ENCODE results near the gene CATSPERZ. TPM values are rescaled to one million over a fixed set of nuclear protein-coding genes. Genes with fewer than 3 reads are reported as not detected.

The CATSPERZ gene
- polyA plus RNA-seq, 4 donors: 0.15 to 0.58 TPM; not detected in 2

GRCh38 chr11:64287676-64288352 is 12.3 kb upstream of the CATSPERZ start:
- DNase-seq (no peak), FAIRE-seq (no peak)
- Histone ChIP-seq H3K9me3 (ENCODE audit: control insufficient read depth in 2 of 2, insufficient read depth in 1 of 2, low read depth in 1 of 2, low read length in 1 of 2) (no peaks in the 10 kb centered on the region), H3K36me3 (ENCODE audit: control insufficient read depth in 3 of 3, insufficient read depth in 2 of 3, low read depth in 1 of 3, low read length in 3 of 3) (peaks cover 0 to 25% (median 0%) of the 10 kb centered on the region in 3 donors), H3K4me1 (ENCODE audit: control insufficient read depth in 3 of 3, insufficient read depth in 2 of 3, low read depth in 1 of 3, low read length in 2 of 3) (peaks cover 0 to 22% (median 4%) of the 10 kb centered on the region in 3 donors), H3K27ac (ENCODE audit: low read depth in 1 of 3, low read length in 2 of 3) (no peak overlapping the region), H3K4me3 (ENCODE audit: low read depth in 1 of 3, low read length in 3 of 3) (no peak overlapping the region), H3K27me3 (ENCODE audit: control insufficient read depth in 3 of 3, insufficient read depth in 3 of 3, low read length in 3 of 3) (peaks cover 7 to 24% (median 8%) of the 10 kb centered on the region in 3 donors)
- 95 to 96% (median 95%) methylated on average over 32 to 33 of the region's 33 CpGs for WGBS, 3 donors

DNA sequence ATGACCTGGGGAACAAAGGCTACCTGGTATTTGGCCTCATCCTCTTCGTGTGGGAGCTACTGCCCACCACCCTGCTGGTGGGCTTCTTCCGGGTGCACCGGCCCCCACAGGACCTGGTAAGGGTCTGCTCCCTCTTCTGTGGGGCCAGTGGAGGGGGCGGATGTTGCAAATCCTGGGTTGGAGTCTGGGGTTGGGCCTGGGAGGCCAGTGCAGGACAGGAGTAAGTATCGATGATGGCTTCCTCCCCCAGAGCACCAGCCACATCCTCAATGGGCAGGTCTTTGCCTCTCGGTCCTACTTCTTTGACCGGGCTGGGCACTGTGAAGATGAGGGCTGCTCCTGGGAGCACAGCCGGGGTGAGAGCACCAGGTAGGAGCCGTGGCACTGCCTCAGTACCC is 11.8 kb upstream of the CATSPERZ start:
- Histone ChIP-seq H3K36me3 (ENCODE audit: control insufficient read depth in 3 of 3, insufficient read depth in 2 of 3, low read depth in 1 of 3, low read length in 3 of 3) (peaks cover 0 to 20% (median 0%) of the 10 kb centered on the region in 3 donors), H3K4me3 (ENCODE audit: low read depth in 1 of 3, low read length in 3 of 3) (no peak overlapping the region), H3K9me3 (ENCODE audit: control insufficient read depth in 2 of 2, insufficient read depth in 1 of 2, low read depth in 1 of 2, low read length in 1 of 2) (no peaks in the 10 kb centered on the region), H3K4me1 (ENCODE audit: control insufficient read depth in 3 of 3, insufficient read depth in 2 of 3, low read depth in 1 of 3, low read length in 2 of 3) (peaks cover 0 to 21% (median under 1%) of the 10 kb centered on the region in 3 donors), H3K27ac (ENCODE audit: low read depth in 1 of 3, low read length in 2 of 3) (no peak overlapping the region), H3K27me3 (ENCODE audit: control insufficient read depth in 3 of 3, insufficient read depth in 3 of 3, low read length in 3 of 3) (peaks cover 7 to 29% (median 9%) of the 10 kb centered on the region in 3 donors)
- FAIRE-seq (no peak), DNase-seq (no peak)
- WGBS, 3 donors: 89 to 99% (median 94%) methylated on average over 9 of the region's 9 CpGs

- peaks cover 0 to 13% (median 0%) of the 10 kb centered on the region in 3 donors for H3K4me1 ChIP-seq (ENCODE audit: control insufficient read depth in 3 of 3, insufficient read depth in 2 of 3, low read depth in 1 of 3, low read length in 2 of 3)
- no peak overlapping the region for H3K4me3 ChIP-seq (ENCODE audit: low read depth in 1 of 3, low read length in 3 of 3)
- peaks cover 9 to 36% (median 10%) of the 10 kb centered on the region in 3 donors for H3K27me3 ChIP-seq (ENCODE audit: control insufficient read depth in 3 of 3, insufficient read depth in 3 of 3, low read length in 3 of 3)
- DNase-seq (no peak), FAIRE-seq (no peak)
- no peak overlapping the region for H3K27ac ChIP-seq (ENCODE audit: low read depth in 1 of 3, low read length in 2 of 3)
- no peaks in the 10 kb centered on the region for H3K9me3 ChIP-seq (ENCODE audit: control insufficient read depth in 2 of 2, insufficient read depth in 1 of 2, low read depth in 1 of 2, low read length in 1 of 2)
- H3K36me3 ChIP-seq (ENCODE audit: control insufficient read depth in 3 of 3, insufficient read depth in 2 of 3, low read depth in 1 of 3, low read length in 3 of 3): peaks cover 0 to 18% (median 0%) of the 10 kb centered on the region in 3 donors
- WGBS, 3 donors: 91 to 93% (median 93%) methylated on average over 12 to 13 of the region's 13 CpGs
Observed at GRCh38 chr11:64289002-64289564, 11.1 kb upstream of the CATSPERZ start.

GRCh38 chr11:64290352-64291261 is 9.6 kb upstream of the CATSPERZ start:
- peaks cover 0 to 10% (median 0%) of the 10 kb centered on the region in 3 donors for H3K4me1 ChIP-seq (ENCODE audit: control insufficient read depth in 3 of 3, insufficient read depth in 2 of 3, low read depth in 1 of 3, low read length in 2 of 3)
- H3K27ac ChIP-seq (ENCODE audit: low read depth in 1 of 3, low read length in 2 of 3): no peak overlapping the region
- FAIRE-seq (no peak), DNase-seq (no peak)
- WGBS, 3 donors: 48 to 53% (median 53%) methylated on average over 8 to 10 of the region's 10 CpGs
- H3K36me3 ChIP-seq (ENCODE audit: control insufficient read depth in 3 of 3, insufficient read depth in 2 of 3, low read depth in 1 of 3, low read length in 3 of 3): peaks cover 0 to 16% (median 0%) of the 10 kb centered on the region in 3 donors
- no peaks in the 10 kb centered on the region for H3K9me3 ChIP-seq (ENCODE audit: control insufficient read depth in 2 of 2, insufficient read depth in 1 of 2, low read depth in 1 of 2, low read length in 1 of 2)
- no peak overlapping the region for H3K4me3 ChIP-seq (ENCODE audit: low read depth in 1 of 3, low read length in 3 of 3)
- peaks cover 11 to 51% (median 17%) of the 10 kb centered on the region in 3 donors for H3K27me3 ChIP-seq (ENCODE audit: control insufficient read depth in 3 of 3, insufficient read depth in 3 of 3, low read length in 3 of 3)

- Histone ChIP-seq H3K4me3 (ENCODE audit: low read depth in 1 of 3, low read length in 3 of 3) (peak within 1 kb of the TSS in 1 of 3 donors; percentile 40), H3K36me3 (ENCODE audit: control insufficient read depth in 3 of 3, insufficient read depth in 2 of 3, low read depth in 1 of 3, low read length in 3 of 3) (peaks cover 0 to 16% (median 0%) of the 10 kb centered on the region in 3 donors), H3K4me1 (ENCODE audit: control insufficient read depth in 3 of 3, insufficient read depth in 2 of 3, low read depth in 1 of 3, low read length in 2 of 3) (peaks cover 0 to 5% (median 0%) of the 10 kb centered on the region in 3 donors), H3K27ac (ENCODE audit: low read depth in 1 of 3, low read length in 2 of 3) (no peak within 1 kb of the TSS), H3K9me3 (ENCODE audit: control insufficient read depth in 2 of 2, insufficient read depth in 1 of 2, low read depth in 1 of 2, low read length in 1 of 2) (no peaks in the 10 kb centered on the region), H3K27me3 (ENCODE audit: control insufficient read depth in 3 of 3, insufficient read depth in 3 of 3, low read length in 3 of 3) (peaks cover 12 to 58% (median 18%) of the 10 kb centered on the region in 3 donors)
- no peak for DNase-seq
- WGBS, 3 donors: 2 to 10% (median 3%) methylated on average over 31 to 45 of the region's 45 CpGs
- FAIRE-seq: no peak
Observed at GRCh38 chr11:64291262-64291751, 8.9 kb upstream of the CATSPERZ start, which contains the start of gene KCNK4. KCNK4 (plus strand) TSS chr11:64291302; CDS start chr11:64293019, 1,717 bp downstream.

DNA sequence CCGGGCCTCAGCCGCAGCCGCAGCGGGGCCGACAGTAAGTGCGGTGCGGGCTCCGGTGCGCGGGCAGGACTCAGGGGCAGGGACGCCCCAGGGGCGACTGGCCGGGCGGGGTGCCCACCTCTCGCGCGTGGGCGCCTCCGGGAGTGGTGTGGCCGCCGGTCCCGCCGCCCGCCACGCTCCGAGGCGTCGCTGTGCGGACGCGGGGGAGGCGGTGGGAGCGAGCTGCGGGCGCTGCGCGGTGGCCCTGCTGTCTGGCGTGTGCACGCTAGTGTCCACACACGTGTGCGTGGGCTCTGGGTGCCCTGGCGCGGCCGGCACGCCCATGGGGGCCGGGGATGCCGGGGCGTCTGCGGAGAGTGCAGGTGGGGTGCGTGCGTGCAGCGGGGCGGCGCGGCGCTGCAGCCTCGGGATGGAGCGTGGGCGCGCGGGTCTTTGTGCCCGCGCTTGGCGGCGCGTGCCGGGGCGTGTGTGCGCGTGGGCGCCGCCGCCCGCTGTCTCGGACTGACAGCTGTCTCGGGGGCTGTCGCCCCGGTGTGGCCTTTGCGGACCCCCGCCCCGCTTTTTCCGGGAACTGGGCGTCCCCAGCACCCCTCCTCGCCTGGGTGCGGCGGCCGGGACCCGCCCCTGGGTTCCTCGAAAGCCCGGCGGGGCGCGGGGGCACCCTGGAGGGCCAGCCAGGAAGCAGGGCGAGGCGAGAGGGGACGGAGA is 8.3 kb upstream of the CATSPERZ start:
- DNase-seq: no peak
- Histone ChIP-seq H3K27ac (ENCODE audit: low read depth in 1 of 3, low read length in 2 of 3) (no peak overlapping the region), H3K27me3 (ENCODE audit: control insufficient read depth in 3 of 3, insufficient read depth in 3 of 3, low read length in 3 of 3) (peaks cover 12 to 64% (median 24%) of the 10 kb centered on the region in 3 donors), H3K9me3 (ENCODE audit: control insufficient read depth in 2 of 2, insufficient read depth in 1 of 2, low read depth in 1 of 2, low read length in 1 of 2) (no peaks in the 10 kb centered on the region), H3K36me3 (ENCODE audit: control insufficient read depth in 3 of 3, insufficient read depth in 2 of 3, low read depth in 1 of 3, low read length in 3 of 3) (peaks cover 0 to 16% (median 0%) of the 10 kb centered on the region in 3 donors), H3K4me1 (ENCODE audit: control insufficient read depth in 3 of 3, insufficient read depth in 2 of 3, low read depth in 1 of 3, low read length in 2 of 3) (peaks cover 0 to 3% (median 0%) of the 10 kb centered on the region in 3 donors), H3K4me3 (ENCODE audit: low read depth in 1 of 3, low read length in 3 of 3) (peak overlapping the region in 1 of 3 donors; percentile 40)
- no peak for FAIRE-seq
- WGBS, 3 donors: 1 to 2% (median 1%) methylated on average over 18 to 96 of the region's 96 CpGs

DNA sequence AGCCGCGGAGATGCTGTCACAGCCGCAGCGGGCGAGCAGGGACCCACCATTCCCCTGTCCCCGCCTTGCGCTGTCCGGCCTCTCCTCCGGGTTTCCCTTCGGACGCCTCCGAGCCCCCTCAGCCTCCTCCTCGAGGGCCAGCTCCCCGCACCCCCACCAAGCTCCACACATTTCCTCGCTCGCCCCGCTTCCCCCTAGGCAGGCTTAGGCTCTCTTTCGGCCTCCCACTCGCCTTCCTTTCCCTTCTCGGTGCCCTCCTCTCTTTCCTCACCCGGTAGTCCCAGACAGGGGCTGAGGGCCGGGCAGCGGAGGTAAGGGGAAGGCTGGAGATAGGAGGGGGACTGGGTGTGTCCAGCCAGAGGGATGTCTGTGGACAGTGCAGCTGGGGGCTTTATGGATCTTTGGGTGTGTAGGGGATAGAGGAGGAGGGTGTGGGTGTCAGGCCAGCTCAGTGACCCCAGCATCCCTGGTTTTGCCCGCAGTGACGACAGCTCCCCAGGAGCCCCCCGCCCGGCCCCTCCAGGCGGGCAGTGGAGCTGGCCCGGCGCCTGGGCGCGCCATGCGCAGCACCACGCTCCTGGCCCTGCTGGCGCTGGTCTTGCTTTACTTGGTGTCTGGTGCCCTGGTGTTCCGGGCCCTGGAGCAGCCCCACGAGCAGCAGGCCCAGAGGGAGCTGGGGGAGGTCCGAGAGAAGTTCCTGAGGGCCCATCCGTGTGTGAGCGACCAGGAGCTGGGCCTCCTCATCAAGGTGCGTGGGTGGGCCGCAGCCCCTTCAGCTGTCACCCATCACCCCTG is 7.5 kb upstream of the CATSPERZ start:
- WGBS, 3 donors: 29 to 36% (median 30%) methylated on average over 28 to 42 of the region's 42 CpGs
- Histone ChIP-seq H3K27ac (ENCODE audit: low read depth in 1 of 3, low read length in 2 of 3) (no peak overlapping the region), H3K4me1 (ENCODE audit: control insufficient read depth in 3 of 3, insufficient read depth in 2 of 3, low read depth in 1 of 3, low read length in 2 of 3) (peaks cover 0 to 3% (median 0%) of the 10 kb centered on the region in 3 donors), H3K27me3 (ENCODE audit: control insufficient read depth in 3 of 3, insufficient read depth in 3 of 3, low read length in 3 of 3) (peaks cover 15 to 71% (median 31%) of the 10 kb centered on the region in 3 donors), H3K4me3 (ENCODE audit: low read depth in 1 of 3, low read length in 3 of 3) (peak overlapping the region in 1 of 3 donors; percentile 40), H3K9me3 (ENCODE audit: control insufficient read depth in 2 of 2, insufficient read depth in 1 of 2, low read depth in 1 of 2, low read length in 1 of 2) (no peaks in the 10 kb centered on the region), H3K36me3 (ENCODE audit: control insufficient read depth in 3 of 3, insufficient read depth in 2 of 3, low read depth in 1 of 3, low read length in 3 of 3) (peaks cover 0 to 13% (median 0%) of the 10 kb centered on the region in 3 donors)
- FAIRE-seq (no peak), DNase-seq (no peak)

Data from small intestine (tissue), 7 donors.